Fibroblast of lung (primary cell): ENCODE results near the gene MROH9. TPM values are rescaled to one million over a fixed set of nuclear protein-coding genes. Genes with fewer than 3 reads are reported as not detected.

ENCODE experiments used
- DNase-seq, 2 donors: peaks; one replicate each; pipeline versions ENCODE4 v3.0.0 to v3.0.0-alpha.2; 2010; ENCODE audit warnings: low read depth in 2 of 2
- H2AFZ ChIP-seq: 2 replicates; pipeline ENCODE4 v1.5.1; 2012; ENCODE audit warnings: low read length, control low read depth, inconsistent platforms
- H3K27ac ChIP-seq: 2 replicates; pipeline ENCODE4 v1.5.1; 2011; ENCODE audit warnings: low read length, control low read depth; ENCODE audit not compliant: insufficient read depth
- H3K27me3 ChIP-seq: 2 replicates; pipeline ENCODE4 v1.5.1; 2011; ENCODE audit warnings: mild to moderate bottlenecking, low read length; ENCODE audit not compliant: control insufficient read depth, insufficient read depth
- H3K36me3 ChIP-seq: 2 replicates; pipeline ENCODE4 v1.5.1; 2011; ENCODE audit warnings: low read length; ENCODE audit not compliant: control insufficient read depth, insufficient read depth
- H3K4me1 ChIP-seq: 2 replicates; pipeline ENCODE4 v1.5.1; 2011; ENCODE audit warnings: low read length; ENCODE audit not compliant: control insufficient read depth, insufficient read depth; ENCODE audit errors: extremely low read depth
- H3K4me2 ChIP-seq: 2 replicates; pipeline ENCODE4 v1.5.1; 2011; ENCODE audit warnings: low read length, control low read depth; ENCODE audit not compliant: insufficient read depth; ENCODE audit errors: extremely low read depth
- H3K4me3 ChIP-seq, 4 experiments: fragments of 200-600 bp in 1 of 4; sonication (generic) in 1 of 4; replicated peaks in 1 of 4; 2 replicates each; pipeline ENCODE4 v1.5.1; 2011 to 2016; ENCODE audit warnings: low read length in 4 of 4, low read depth in 3 of 4, mild to moderate bottlenecking in 3 of 4, control low read depth in 2 of 4, inconsistent platforms in 1 of 4, mixed read lengths in 1 of 4; ENCODE audit not compliant: insufficient read depth in 1 of 4; ENCODE audit errors: control extremely low read depth in 1 of 4
- H3K79me2 ChIP-seq: 2 replicates; pipeline ENCODE4 v1.5.1; 2012; ENCODE audit warnings: mild to moderate bottlenecking, low read length, inconsistent platforms; ENCODE audit not compliant: control insufficient read depth, insufficient read depth
- H3K9ac ChIP-seq: 2 replicates; pipeline ENCODE4 v1.5.1; 2011; ENCODE audit warnings: mild to moderate bottlenecking, low read length, control low read depth; ENCODE audit not compliant: insufficient read depth
- H3K9me3 ChIP-seq: 2 replicates; pipeline ENCODE4 v1.5.1; 2012; ENCODE audit warnings: low read depth, low read length; ENCODE audit not compliant: control insufficient read depth, insufficient read depth
- H4K20me1 ChIP-seq: 2 replicates; pipeline ENCODE4 v1.5.1; 2011; ENCODE audit warnings: low read length; ENCODE audit not compliant: control insufficient read depth, insufficient read depth; ENCODE audit errors: extremely low read depth
- CTCF ChIP-seq, 2 donors: IDR thresholded peaks in 1 of 2; conservative IDR thresholded peaks in 1 of 2; 1 replicate in 1 of 2; 2 replicates in 1 of 2; pipeline ENCODE4 v1.5.1; 2011 to 2012; ENCODE audit warnings: low read length in 2 of 2, control low read depth in 1 of 2, inconsistent platforms in 1 of 2, low read depth in 1 of 2, mild to moderate bottlenecking in 1 of 2
- EZH2 ChIP-seq: IDR thresholded peaks from 2 replicates; pipeline ENCODE4 v1.5.1; 2012; ENCODE audit warnings: low read length, control low read depth, mild to moderate bottlenecking; ENCODE audit errors: missing control alignments
- polyA plus RNA-seq, 2 donors: library from polyadenylated mRNA; depleted of rRNA in 1 of 2; stranded (reverse) in 1 of 2; unstranded in 1 of 2; fragments of >200 nt; gene quantifications; 2 replicates each; pipeline ENCODE4 v1.2.1, GENCODE V29; 2011 to 2012; ENCODE audit warnings: missing spikeins in 1 of 2
- total RNA-seq: library from RNA; depleted of rRNA; stranded (reverse); fragments of >200 nt; gene quantifications from 2 replicates; pipeline ENCODE4 v1.2.1, GENCODE V29; 2014

Gene MROH9
- total and polyA plus RNA-seq, 2 donors (not counting 1 experiment from before 2014, with no cell fraction given): 0.15 TPM; not detected in 1

DNA sequence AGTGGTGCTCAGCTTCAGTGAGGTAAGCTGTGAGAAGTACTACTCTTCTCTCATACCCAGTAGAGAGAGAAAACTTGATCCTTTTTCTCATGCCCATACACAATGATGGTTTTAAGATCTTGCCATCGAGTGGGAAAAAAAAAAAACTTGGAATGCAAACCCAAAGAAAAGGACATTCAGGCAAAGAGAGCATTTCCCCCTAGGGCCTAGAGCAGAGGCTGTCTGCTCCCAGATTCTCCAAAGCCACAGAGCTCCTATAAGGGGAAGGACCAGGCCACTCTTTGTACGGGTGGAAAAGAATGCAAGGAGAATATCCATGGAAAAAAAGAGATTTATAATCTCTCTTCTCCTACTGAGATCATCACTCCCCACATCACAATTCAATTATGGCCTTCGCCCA lies 34.9 kb downstream of the MROH9 start:
- no peak for TF ChIP-seq CTCF (conservative IDR thresholded peaks at IDR 0.05 in 1 of 2, IDR thresholded peaks at IDR 0.05 in 1 of 2; ENCODE audit: low read depth in 1 of 2, low read length in 2 of 2)
- TF ChIP-seq EZH2: no peak

GRCh38 chr1:170978371-170978910 lies 43.1 kb downstream of the MROH9 start:
- no peak overlapping the region for H2AFZ ChIP-seq
- H3K4me2 ChIP-seq: no peak overlapping the region
- no peaks in the 10 kb centered on the region for H3K27me3 ChIP-seq
- TF ChIP-seq CTCF (conservative IDR thresholded peaks at IDR 0.05 in 1 of 2, IDR thresholded peaks at IDR 0.05 in 1 of 2; ENCODE audit: low read depth in 1 of 2, low read length in 2 of 2) (no peak), EZH2 (no peak)
- H3K27ac ChIP-seq: no peak overlapping the region
- H3K9ac ChIP-seq: no peak overlapping the region
- no peaks in the 10 kb centered on the region for H4K20me1 ChIP-seq
- no peak for DNase-seq
- no peaks in the 10 kb centered on the region for H3K4me1 ChIP-seq
- H3K4me3 ChIP-seq: no peak overlapping the region
- H3K36me3 ChIP-seq: no peaks in the 10 kb centered on the region
- no peaks in the 10 kb centered on the region for H3K9me3 ChIP-seq
- no peaks in the 10 kb centered on the region for H3K79me2 ChIP-seq

More for the DNA sequence above, 34.9 kb downstream of the MROH9 start:
- no peaks in the 10 kb centered on the region for H3K79me2 ChIP-seq
- H2AFZ ChIP-seq: no peak overlapping the region
- H3K4me2 ChIP-seq: no peak overlapping the region
- no peaks in the 10 kb centered on the region for H3K27me3 ChIP-seq
- no peak for DNase-seq
- H3K9ac ChIP-seq: no peak overlapping the region
- H3K36me3 ChIP-seq: no peaks in the 10 kb centered on the region
- no peaks in the 10 kb centered on the region for H3K9me3 ChIP-seq
- H3K4me3 ChIP-seq: no peak overlapping the region
- no peaks in the 10 kb centered on the region for H3K4me1 ChIP-seq
- no peaks in the 10 kb centered on the region for H4K20me1 ChIP-seq
- no peak overlapping the region for H3K27ac ChIP-seq

DNA sequence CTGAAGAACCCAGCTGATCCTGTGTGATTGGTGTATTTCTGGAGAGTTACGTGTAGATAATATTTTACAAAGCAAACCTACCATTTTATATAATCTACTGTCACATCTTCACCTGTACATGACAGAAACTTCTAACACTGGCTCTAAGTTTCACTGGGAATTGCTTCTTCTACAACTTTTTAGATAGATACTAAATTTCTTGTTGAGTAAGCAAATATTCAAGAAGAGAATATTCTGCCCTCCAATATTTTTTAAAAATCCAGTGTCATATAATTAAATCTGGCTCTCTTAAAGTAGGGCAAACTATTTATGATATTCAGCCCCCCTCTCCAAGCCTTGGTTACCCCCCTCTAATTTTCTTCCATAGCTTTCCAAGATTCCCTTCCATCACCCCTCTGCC lies 50.1 kb downstream of the MROH9 start:
- Histone ChIP-seq H3K9ac (no peak overlapping the region), H3K27me3 (no peaks in the 10 kb centered on the region)
- no peak for DNase-seq

More for the DNA sequence above, 50.1 kb downstream of the MROH9 start:
- Histone ChIP-seq H2AFZ (no peak overlapping the region), H3K9me3 (no peaks in the 10 kb centered on the region), H3K27ac (no peak overlapping the region), H4K20me1 (no peaks in the 10 kb centered on the region), H3K4me3 (no peak overlapping the region), H3K79me2 (no peaks in the 10 kb centered on the region), H3K4me2 (no peak overlapping the region), H3K36me3 (no peaks in the 10 kb centered on the region), H3K4me1 (no peaks in the 10 kb centered on the region)
- TF ChIP-seq EZH2: no peak
- TF ChIP-seq CTCF (conservative IDR thresholded peaks at IDR 0.05 in 1 of 2, IDR thresholded peaks at IDR 0.05 in 1 of 2; ENCODE audit: low read depth in 1 of 2, low read length in 2 of 2): no peak
